CD4-positive, alpha-beta T cell (primary cell): ENCODE results near the gene SLC35F2. TPM values are rescaled to one million over a fixed set of nuclear protein-coding genes. Genes with fewer than 3 reads are reported as not detected.

Experiments
- ATAC-seq: fragments of 200-7000 bp; cut with Tn5 transposase; one replicate; pipeline ENCODE4 v1.10.0; 2022; ENCODE audit warnings: mild to moderate bottlenecking; ENCODE audit not compliant: poor library complexity
- CTCF ChIA-PET: fragments of 350-600 bp; sonication (Branson Sonifier 250); formaldehyde crosslinking; loops from one replicate; lab custom pipeline; 2021; ENCODE audit warnings: antibody characterized with exemption, inconsistent platforms; lab: Charles Lee
- POLR2A ChIA-PET: fragments of 350-600 bp; sonication (Branson Sonifier 250); formaldehyde crosslinking; loops from one replicate; lab custom pipeline; 2021; ENCODE audit warnings: antibody characterized with exemption, inconsistent platforms; lab: Charles Lee
- DNase-seq, 14 experiments: peaks; one replicate each; pipeline ENCODE4 v3.0.0-alpha.2; 2013 to 2020; ENCODE audit warnings: mixed read lengths in 2 of 14
- H3K27ac ChIP-seq, 2 donors: one replicate each; pipeline versions ENCODE4 v1.5.1 to v1.7.0; 2013; ENCODE audit warnings: low read length in 2 of 2, low read depth in 1 of 2, mild to moderate bottlenecking in 1 of 2
- H3K27me3 ChIP-seq, 2 experiments: 1 replicate in 1 of 2; 2 replicates in 1 of 2; pipeline versions ENCODE4 v1.6.1 to v1.7.0; 2013; ENCODE audit warnings: low read length in 2 of 2, control low read depth in 1 of 2, mild to moderate bottlenecking in 1 of 2, moderate library complexity in 1 of 2; ENCODE audit not compliant: insufficient read depth in 2 of 2, control insufficient read depth in 1 of 2
- H3K36me3 ChIP-seq: one replicate; pipeline ENCODE4 v1.6.1; 2013; ENCODE audit warnings: low read length, control low read depth; ENCODE audit not compliant: insufficient read depth
- H3K4me1 ChIP-seq: one replicate; pipeline ENCODE4 v1.6.1; 2013; ENCODE audit warnings: low read length, control low read depth; ENCODE audit not compliant: insufficient read depth
- H3K4me3 ChIP-seq: one replicate; pipeline ENCODE4 v1.5.1; 2013; ENCODE audit warnings: mild to moderate bottlenecking, low read length, moderate library complexity
- H3K9me3 ChIP-seq, 2 experiments: 1 replicate in 1 of 2; 2 replicates in 1 of 2; pipeline versions ENCODE4 v1.6.1 to v1.7.0; 2013; ENCODE audit warnings: low read length in 2 of 2, mild to moderate bottlenecking in 2 of 2, control low read depth in 1 of 2, moderate library complexity in 1 of 2; ENCODE audit not compliant: control insufficient read depth in 1 of 2, insufficient read depth in 1 of 2
- H3K27ac Mint-ChIP-seq: one replicate; pipeline ENCODE4 v1.8.0; 2020; ENCODE audit warnings: mixed read lengths
- H3K27me3 Mint-ChIP-seq: one replicate; pipeline ENCODE4 v1.8.0; 2021; ENCODE audit warnings: mixed read lengths
- H3K36me3 Mint-ChIP-seq: one replicate; pipeline ENCODE4 v1.8.0; 2021; ENCODE audit warnings: low read depth, mixed read lengths
- H3K4me1 Mint-ChIP-seq: one replicate; pipeline ENCODE4 v1.8.0; 2021; ENCODE audit warnings: low read depth, mixed read lengths
- H3K4me3 Mint-ChIP-seq: one replicate; pipeline ENCODE4 v1.8.0; 2020; ENCODE audit warnings: mild to moderate bottlenecking, mixed read lengths
- H3K9me3 Mint-ChIP-seq: one replicate; pipeline ENCODE4 v1.8.0; 2020; ENCODE audit warnings: mixed read lengths
- CTCF ChIP-seq: fragments of 200-600 bp; IDR thresholded peaks from one replicate; pipeline ENCODE4 v1.8.0; 2022; ENCODE audit warnings: antibody characterized with exemption, mild to moderate bottlenecking
- intact Hi-C, 2 experiments: fragments of 100-400 bp; cut with DNase I in 1 of 2; cut with micrococcal nuclease in 1 of 2; formaldehyde crosslinking; loops; one replicate each; pipeline versions ENCODE4 v1.15.1 to v1.9.0; 2023 to 2025; cut with DNase I, micrococcal nuclease
- total RNA-seq, 174 experiments: library from RNA in 2 of 174; stranded (reverse) in 2 of 174; gene quantifications; one replicate each; pipeline ENCODE4 v1.2.3 and lab custom pipeline; 2021 to 2026

SLC35F2 gene
- total RNA-seq, 2 experiments from 2014 or later: 2.8 to 3.0 TPM

- intact Hi-C loops: no loop called here
- Histone ChIP-seq H3K9me3 (no peaks in the 10 kb centered on the region), H3K4me3 (no peak overlapping the region), H3K4me1 (no peaks in the 10 kb centered on the region), H3K27ac (no peak overlapping the region), H3K27me3 (no peaks in the 10 kb centered on the region), H3K36me3 (peaks cover 4% of the 10 kb centered on the region)
- TF ChIP-seq CTCF: no peak
- ChIA-PET CTCF (no interaction called here), POLR2A (no interaction called here)
- H3K36me3 Mint-ChIP-seq: no peaks in the 10 kb centered on the region
- no peaks in the 10 kb centered on the region for H3K4me1 Mint-ChIP-seq
- H3K9me3 Mint-ChIP-seq: no peaks in the 10 kb centered on the region
- H3K4me3 Mint-ChIP-seq: no peak overlapping the region
- DNase-seq (no peak), ATAC-seq (no peak)
- no peaks in the 10 kb centered on the region for H3K27me3 Mint-ChIP-seq
- no peak overlapping the region for H3K27ac Mint-ChIP-seq
These were observed 42.6 kb downstream of the SLC35F2 start for GRCh38 chr11:107816028-107816427.

GRCh38 chr11:107810875-107811274 lies 47.7 kb downstream of the SLC35F2 start:
- POLR2A ChIA-PET: no interaction called here
- ATAC-seq (no peak), DNase-seq (no peak)
- Mint-ChIP-seq H3K9me3 (no peaks in the 10 kb centered on the region), H3K4me1 (no peaks in the 10 kb centered on the region), H3K27me3 (no peaks in the 10 kb centered on the region), H3K4me3 (no peak overlapping the region), H3K27ac (no peak overlapping the region), H3K36me3 (peaks cover 40% of the 10 kb centered on the region)
- H3K27me3 ChIP-seq: no peaks in the 10 kb centered on the region
- H3K27ac ChIP-seq: no peak overlapping the region
- peaks cover 17% of the 10 kb centered on the region for H3K36me3 ChIP-seq
- CTCF ChIA-PET: no interaction called here
- no peaks in the 10 kb centered on the region for H3K9me3 ChIP-seq
- intact Hi-C loops: no loop called here
- H3K4me1 ChIP-seq: no peaks in the 10 kb centered on the region
- no peak for TF ChIP-seq CTCF
- H3K4me3 ChIP-seq: no peak overlapping the region

- H3K9me3 Mint-ChIP-seq: no peaks in the 10 kb centered on the region
- no peak overlapping the region for H3K4me3 Mint-ChIP-seq
- H3K27ac Mint-ChIP-seq: no peak overlapping the region
- H3K27me3 ChIP-seq: no peaks in the 10 kb centered on the region
- H3K36me3 ChIP-seq: peaks cover 19% of the 10 kb centered on the region
- H3K36me3 Mint-ChIP-seq: peaks cover 52% of the 10 kb centered on the region
- H3K4me3 ChIP-seq: no peak overlapping the region
- no peak for TF ChIP-seq CTCF
- no peak overlapping the region for H3K27ac ChIP-seq
- intact Hi-C loops: loop anchor here in 1 of 2 experiments (5.0 kb wide), 1 partner anchor 84 kb away; no protein-coding TSS in a partner anchor
- no peaks in the 10 kb centered on the region for H3K27me3 Mint-ChIP-seq
- H3K9me3 ChIP-seq: no peaks in the 10 kb centered on the region
- ATAC-seq: no peak
- no peaks in the 10 kb centered on the region for H3K4me1 ChIP-seq
- ChIA-PET POLR2A (no interaction called here), CTCF (no interaction called here)
- no peak for DNase-seq
- H3K4me1 Mint-ChIP-seq: no peaks in the 10 kb centered on the region
These were observed 50.1 kb downstream of the SLC35F2 start for GRCh38 chr11:107808521-107808920.
